Measurements from ENCODE around the gene SMNDC1.
"Not testable (repeated sequence)": the region's sequence is repeated elsewhere in the genome, so short reads cannot be mapped to it uniquely, and the experiment has no call there.

Gene SMNDC1

DNA sequence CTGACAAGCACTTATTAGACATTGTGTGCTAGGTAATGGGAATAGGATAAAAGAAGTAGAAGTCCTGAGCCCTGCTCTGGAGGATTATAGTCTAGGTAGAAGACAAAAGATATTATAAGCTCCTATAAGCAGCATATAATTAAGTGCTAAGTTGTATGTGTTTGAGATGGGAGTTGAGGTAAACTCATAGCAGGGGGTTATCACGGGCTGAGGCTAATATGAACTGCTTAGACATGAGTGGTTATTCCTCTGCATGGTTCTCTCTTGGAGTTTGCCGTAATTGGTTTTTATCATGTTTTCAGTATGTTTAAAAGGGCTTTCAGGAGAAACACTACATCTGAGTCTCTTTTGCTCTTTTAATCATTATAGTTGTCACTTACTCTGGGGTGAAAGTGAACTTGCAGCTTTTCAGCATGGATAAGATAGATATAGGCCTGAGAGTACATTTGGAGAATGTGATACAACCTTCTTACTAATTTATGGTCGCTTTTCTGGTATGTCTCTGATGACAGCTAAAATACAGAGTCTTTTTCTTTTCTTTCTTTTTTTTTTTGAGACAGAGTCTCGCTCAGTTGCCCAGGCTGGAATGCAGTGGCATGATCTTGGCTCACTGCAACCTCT lies 39.0 kb downstream of the SMNDC1 start:
- no peak for TF ChIP-seq ZFX (IDR thresholded peaks at IDR 0.05)
- TF ChIP-seq, protein P1, sequence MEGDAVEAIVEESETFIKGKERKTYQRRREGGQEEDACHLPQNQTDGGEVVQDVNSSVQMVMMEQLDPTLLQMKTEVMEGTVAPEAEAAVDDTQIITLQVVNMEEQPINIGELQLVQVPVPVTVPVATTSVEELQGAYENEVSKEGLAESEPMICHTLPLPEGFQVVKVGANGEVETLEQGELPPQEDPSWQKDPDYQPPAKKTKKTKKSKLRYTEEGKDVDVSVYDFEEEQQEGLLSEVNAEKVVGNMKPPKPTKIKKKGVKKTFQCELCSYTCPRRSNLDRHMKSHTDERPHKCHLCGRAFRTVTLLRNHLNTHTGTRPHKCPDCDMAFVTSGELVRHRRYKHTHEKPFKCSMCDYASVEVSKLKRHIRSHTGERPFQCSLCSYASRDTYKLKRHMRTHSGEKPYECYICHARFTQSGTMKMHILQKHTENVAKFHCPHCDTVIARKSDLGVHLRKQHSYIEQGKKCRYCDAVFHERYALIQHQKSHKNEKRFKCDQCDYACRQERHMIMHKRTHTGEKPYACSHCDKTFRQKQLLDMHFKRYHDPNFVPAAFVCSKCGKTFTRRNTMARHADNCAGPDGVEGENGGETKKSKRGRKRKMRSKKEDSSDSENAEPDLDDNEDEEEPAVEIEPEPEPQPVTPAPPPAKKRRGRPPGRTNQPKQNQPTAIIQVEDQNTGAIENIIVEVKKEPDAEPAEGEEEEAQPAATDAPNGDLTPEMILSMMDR (conservative IDR thresholded peaks at IDR 0.05) = no peak
- H3K27ac ChIP-seq = no peak overlapping the region

DNA sequence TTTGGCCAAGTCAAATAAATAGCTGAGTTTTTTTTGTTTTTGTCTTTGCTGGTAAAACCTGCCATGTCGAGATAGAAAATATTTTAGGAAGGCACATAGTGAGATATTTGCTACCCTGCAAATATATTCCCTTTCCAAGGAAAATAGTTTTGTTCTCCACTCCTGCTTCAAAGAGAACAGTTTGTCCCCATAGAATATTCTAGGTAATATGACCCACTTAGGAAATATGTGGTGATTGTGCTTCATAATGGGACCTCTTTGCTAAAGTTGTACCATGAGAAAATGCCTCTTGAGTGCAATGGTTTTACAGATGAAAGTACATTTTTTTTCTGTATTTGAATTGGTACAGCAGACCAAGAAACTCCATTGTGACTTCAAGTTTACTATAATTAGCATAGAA lies 41.6 kb downstream of the SMNDC1 start:
- H3K27ac ChIP-seq = no peak overlapping the region
- TF ChIP-seq ZFX (IDR thresholded peaks at IDR 0.05) = no peak
- TF ChIP-seq, protein P1 (conservative IDR thresholded peaks at IDR 0.05) = no peak

DNA sequence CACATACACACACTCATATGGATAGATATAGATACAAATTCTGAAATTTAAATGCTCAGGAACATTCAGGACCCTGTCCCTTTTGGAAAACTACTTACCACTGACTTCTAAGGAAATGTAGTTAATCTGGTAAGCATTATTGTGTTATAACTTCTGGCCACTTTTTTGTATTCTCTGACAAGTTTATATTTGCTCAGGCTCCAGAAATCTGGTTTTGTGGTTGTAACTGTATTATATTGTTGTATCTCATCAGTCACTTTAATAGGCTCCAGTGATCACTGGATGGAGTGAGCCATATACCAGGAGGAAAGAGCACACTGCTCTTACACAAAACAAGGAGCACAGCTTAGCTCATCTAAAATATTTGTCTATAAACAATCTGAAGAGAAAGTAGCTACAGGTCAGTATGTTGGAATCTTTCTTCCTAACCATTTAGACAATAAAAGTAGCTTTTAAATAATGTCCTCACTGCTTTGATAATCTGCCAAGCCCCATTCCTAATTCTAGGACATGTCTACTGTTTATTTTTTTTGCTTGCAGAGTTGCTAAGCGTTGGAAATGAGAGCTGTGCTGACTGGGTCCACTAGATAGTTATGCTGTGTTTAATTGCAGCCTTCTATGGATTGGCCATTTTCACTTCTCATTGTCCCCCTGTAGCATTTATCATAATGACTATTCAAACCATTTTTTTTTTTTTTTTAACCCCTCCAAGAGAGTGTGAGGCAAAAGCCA lies 43.8 kb downstream of the SMNDC1 start:
- TF ChIP-seq ZFX (IDR thresholded peaks at IDR 0.05) = no peak
- TF ChIP-seq, protein P1 (conservative IDR thresholded peaks at IDR 0.05) = no peak
- no peak overlapping the region for H3K27ac ChIP-seq

DNA sequence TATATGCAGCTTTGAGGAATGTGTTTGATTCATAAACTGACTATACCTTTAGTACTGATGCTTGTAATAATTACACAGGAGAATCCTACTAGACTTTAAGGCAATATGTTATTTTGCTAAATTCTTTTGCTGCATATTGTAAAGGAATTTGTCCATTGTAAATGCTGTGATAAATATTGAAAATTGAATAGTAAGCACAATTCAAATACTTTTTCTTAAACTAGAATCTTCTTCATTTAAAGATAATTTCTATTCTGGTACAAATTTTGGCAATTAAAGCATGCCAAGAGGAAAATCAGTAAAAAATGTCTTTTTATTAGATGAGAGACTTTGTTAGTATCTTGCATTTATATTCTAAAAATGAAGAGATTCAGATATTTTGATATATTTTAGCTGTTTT lies 45.4 kb downstream of the SMNDC1 start:
- TF ChIP-seq, protein P1 (conservative IDR thresholded peaks at IDR 0.05) = no peak
- TF ChIP-seq ZFX (IDR thresholded peaks at IDR 0.05) = no peak
- H3K27ac ChIP-seq = no peak overlapping the region

DNA sequence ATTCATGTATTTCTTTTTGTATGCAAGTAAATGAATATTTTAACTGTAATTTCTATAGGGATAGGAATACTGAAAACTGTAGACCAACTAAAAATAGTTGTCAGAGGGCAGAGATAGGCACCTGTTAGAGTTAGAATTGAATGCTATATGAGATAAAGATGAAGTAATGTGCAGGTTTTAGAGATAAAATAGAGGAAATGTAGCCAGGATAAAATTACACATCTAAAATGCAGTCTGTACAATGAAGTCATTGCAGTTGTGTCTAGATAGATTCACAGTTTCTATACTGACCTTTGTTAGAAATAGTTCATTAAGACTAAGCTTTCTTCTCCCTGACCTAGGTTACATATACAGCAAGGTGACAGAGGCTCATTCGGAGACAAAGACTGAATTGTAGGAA lies 46.2 kb downstream of the SMNDC1 start:
- H3K27ac ChIP-seq = no peak overlapping the region
- TF ChIP-seq, protein P1 (conservative IDR thresholded peaks at IDR 0.05) = no peak
- no peak for TF ChIP-seq ZFX (IDR thresholded peaks at IDR 0.05)

DNA sequence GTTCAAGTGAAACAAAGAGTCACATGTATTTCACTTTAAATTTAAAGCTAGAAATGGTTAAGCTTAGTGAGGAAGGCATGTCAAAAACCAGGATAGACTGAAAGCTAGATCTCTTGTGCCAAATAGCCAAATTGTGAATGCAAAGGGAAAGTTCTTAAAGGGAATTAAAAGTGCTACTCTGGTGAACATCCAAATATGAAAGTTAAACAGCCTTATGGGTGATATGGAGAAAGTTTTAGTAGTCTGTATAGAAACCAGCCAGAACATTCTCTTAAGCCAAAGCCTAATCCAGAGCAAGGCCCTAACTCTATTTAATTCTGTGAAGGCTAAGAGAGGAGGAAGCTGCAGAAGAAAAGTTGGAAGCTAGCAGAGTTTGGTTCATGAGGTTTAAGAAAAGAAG lies 50.3 kb downstream of the SMNDC1 start:
- TF ChIP-seq, protein P1 (conservative IDR thresholded peaks at IDR 0.05) = no peak
- TF ChIP-seq ZFX (IDR thresholded peaks at IDR 0.05) = no peak
- H3K27ac ChIP-seq = no peak overlapping the region

DNA sequence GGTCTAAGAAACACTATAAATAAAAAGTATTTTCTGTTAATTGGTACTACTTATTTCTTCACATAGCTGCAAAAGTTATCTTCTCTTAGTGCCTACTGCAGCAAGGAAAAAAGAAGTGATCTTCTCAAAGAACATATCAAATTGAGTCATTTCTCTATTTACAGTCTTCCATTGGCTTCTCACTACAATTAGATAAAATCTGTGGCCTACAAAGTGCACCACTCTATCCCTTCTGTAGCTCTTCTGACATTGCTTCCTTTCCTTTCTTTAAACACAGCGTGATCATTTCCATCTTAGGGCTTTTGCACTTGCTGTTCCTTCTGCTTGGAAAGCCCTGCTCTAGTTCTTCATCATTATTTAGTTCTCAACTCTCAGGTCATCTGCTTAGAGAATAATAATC lies 52.6 kb downstream of the SMNDC1 start:
- no peak overlapping the region for H3K27ac ChIP-seq

DNA sequence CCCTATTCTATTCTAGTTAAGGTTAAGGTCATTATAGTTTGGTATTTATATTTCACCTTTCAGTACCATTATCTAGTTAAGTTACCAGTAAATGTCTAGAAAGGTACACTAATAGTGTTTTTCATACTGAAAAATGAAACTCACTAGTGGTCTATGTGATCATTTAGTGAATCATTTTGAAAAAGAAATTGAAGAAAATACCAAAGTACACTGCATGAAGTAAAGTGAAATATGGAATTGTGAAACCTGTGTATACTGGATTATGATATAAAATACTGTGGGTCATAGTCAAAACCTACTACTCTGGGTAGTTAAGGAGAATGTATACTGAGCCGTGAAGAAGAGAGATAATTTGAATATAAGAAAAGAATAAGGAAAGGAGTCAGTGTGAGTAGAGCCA lies 53.3 kb downstream of the SMNDC1 start:
- not testable (repeated sequence) for H3K27ac ChIP-seq

More for the DNA sequence above, 52.6 kb downstream of the SMNDC1 start:
- TF ChIP-seq, protein P1 (conservative IDR thresholded peaks at IDR 0.05) = no peak
- no peak for TF ChIP-seq ZFX (IDR thresholded peaks at IDR 0.05)

DNA sequence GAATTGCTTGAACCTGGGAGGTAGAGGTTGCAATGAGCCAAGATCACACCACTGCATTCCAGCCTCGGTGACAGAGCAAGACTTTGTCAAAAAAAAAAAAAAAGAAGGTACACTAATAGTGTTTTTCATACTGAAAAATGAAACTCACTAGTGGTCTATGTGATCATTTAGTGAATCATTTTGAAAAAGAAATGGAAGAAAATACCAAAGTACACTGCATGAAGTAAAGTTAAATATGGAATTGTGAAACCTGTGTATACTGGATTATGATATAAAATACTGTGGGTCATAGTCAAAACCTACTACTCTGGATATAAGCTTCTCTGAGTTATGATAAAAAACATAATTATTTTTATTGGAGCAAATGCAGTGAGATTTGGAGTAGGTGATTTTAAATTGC lies 55.2 kb downstream of the SMNDC1 start:
- H3K27ac ChIP-seq = not testable (repeated sequence)

DNA sequence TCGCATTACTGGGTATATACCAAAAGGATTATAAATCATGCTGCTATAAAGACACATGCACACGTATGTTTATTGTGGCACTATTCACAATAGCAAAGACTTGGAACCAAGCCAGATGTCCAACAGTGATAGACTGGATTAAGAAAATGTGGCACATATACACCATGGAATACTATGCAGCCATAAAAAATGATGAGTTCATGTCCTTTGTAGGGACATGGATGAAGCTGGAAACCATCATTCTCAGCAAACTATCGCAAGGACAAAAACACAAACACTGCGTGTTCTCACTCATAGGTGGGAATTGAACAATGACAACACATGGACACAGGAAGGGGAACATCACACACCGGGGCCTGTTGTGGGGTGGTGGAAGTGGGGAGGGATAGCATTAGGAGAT lies 56.9 kb downstream of the SMNDC1 start:
- H3K27ac ChIP-seq = not testable (repeated sequence)

Data from C4-2B (cell line).